ENCODE data around the gene MTUS2.

Gene MTUS2

DNA sequence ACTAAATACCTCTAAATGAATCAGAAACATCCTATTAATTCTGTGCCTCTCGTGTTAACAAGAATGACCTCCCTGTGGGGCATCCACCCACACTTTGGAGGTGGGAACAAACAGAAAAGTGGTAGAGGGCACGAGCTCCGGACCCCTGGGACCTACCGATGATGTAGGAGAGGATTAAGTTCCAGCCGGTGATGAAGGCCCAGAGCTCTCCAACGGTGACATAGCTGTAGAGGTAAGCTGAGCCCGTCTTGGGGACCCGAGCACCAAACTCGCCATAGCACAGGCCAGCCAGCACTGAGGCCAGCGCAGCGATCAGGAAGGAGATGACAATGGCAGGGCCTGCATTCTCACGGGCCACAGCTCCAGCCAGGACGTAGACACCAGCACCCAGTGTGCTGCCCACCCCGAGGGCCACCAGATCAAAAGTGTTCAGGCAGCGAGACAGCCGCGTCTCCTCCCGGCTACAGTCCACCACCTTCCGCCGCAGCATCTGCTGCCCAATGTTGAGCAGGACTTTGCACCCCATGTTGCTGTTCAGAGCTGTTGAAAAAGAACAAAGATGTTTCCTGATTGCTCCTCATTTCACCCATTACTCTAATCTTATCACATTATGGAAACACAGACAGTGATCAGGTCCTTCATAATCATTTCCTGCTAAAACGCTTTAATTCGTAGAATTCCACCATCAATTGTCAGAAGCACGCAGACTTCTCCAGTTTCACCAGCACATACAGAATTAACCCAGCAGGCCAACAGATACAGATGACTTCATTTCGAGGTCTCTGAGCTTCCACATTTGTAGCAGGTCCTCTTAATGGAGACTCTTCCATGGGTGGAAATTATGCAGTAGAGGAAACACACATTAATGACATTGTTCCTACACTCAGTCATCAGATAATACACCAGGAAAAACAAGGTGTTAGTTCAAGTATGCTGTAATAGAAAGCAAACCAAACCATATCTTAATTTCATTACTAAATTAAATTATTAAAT is 715.8 kb downstream of the MTUS2 start:
- no peak overlapping the region; the same call in 1 of the 2 replicates for H3K27ac ChIP-seq
- TF ChIP-seq, protein P1, sequence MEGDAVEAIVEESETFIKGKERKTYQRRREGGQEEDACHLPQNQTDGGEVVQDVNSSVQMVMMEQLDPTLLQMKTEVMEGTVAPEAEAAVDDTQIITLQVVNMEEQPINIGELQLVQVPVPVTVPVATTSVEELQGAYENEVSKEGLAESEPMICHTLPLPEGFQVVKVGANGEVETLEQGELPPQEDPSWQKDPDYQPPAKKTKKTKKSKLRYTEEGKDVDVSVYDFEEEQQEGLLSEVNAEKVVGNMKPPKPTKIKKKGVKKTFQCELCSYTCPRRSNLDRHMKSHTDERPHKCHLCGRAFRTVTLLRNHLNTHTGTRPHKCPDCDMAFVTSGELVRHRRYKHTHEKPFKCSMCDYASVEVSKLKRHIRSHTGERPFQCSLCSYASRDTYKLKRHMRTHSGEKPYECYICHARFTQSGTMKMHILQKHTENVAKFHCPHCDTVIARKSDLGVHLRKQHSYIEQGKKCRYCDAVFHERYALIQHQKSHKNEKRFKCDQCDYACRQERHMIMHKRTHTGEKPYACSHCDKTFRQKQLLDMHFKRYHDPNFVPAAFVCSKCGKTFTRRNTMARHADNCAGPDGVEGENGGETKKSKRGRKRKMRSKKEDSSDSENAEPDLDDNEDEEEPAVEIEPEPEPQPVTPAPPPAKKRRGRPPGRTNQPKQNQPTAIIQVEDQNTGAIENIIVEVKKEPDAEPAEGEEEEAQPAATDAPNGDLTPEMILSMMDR (conservative IDR thresholded peaks at IDR 0.05) = no peak

DNA sequence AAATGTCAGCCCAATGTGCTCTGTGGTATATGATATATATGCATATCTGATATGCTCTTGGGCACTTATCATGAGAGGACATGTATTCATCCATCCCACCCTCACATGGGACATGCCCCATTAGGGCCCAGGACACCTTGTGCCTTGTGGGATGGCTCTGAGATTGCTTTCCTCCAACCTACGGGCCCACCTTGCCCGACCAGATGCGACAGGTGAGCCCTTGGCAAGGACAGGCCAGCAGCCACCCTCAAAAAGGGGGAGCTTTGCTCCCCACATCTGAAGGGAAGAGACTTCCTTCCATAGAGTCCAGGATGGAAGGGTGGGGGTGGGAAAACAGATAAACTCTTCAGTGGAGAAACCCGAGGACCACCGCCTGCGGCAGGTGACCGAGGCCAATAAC is 716.7 kb downstream of the MTUS2 start:
- peak overlapping the region; percentile 67 for H3K27ac ChIP-seq
- TF ChIP-seq, protein P1 (conservative IDR thresholded peaks at IDR 0.05) = no peak

DNA sequence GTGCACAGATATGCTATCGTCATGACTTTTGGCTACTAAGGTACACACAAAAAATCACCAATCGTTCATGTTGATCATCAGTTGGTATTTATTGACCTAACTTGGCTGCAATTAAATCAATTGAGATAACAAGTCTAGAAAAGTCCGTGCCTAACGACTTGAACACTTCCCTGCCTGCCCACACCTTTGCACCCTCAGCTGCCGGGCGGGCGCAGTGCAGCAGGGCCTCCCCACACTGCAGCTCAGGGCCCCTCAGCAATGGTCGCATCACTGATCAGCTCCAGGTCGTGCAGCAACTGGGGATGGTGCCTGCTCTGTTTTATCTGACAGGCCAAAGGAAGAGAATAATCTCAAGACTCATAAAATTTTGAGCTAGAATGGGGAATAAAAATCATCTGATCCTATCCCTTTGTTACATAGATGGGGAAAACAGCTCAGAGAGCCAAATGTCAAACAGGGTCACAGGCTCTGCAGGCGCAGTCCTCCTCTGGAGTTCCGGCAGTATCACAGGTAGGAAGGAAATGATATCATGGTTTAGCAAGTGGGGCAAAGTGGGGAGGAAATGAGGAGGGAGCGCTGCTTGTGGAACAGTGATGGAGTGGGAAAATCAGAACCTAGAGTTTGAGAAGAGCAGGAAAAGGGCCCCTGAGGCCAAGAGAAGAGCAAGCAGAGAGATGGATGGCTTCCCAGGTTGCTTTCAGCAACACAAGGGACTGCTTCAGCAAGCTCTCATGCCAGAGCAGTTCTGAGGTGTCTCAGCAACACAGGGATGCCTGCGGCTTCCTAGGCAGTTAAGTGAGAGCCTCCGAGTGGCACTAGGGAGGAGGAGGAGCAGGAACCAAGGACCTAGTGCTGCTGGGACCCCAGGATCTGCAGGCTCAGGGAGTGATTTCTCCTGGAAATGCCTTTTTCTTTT is 717.9 kb downstream of the MTUS2 start:
- H3K27ac ChIP-seq = peak overlapping the region; percentile 67
- TF ChIP-seq, protein P1 (conservative IDR thresholded peaks at IDR 0.05) = no peak

DNA sequence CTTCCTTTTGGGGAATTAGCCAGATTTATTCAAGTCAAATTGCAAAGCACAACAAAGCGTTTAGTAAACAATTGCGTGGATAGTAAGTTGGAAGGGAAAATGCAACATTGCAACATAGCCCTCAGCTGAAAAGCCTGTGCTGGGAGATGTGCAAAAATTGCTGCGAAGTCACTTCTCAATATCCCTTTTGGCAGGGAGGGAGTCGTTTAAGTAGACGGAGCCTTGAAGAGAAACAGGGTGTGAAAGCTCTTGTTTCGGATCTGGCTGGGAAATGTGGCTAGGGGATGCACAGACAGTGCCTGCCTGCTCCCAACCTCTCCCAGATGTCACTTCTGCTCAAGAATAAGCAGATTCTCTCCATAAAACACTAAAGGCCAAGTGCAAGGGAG is 718.5 kb downstream of the MTUS2 start:
- TF ChIP-seq, protein P1 (conservative IDR thresholded peaks at IDR 0.05) = no peak
- H3K27ac ChIP-seq = peak overlapping the region; percentile 67

DNA sequence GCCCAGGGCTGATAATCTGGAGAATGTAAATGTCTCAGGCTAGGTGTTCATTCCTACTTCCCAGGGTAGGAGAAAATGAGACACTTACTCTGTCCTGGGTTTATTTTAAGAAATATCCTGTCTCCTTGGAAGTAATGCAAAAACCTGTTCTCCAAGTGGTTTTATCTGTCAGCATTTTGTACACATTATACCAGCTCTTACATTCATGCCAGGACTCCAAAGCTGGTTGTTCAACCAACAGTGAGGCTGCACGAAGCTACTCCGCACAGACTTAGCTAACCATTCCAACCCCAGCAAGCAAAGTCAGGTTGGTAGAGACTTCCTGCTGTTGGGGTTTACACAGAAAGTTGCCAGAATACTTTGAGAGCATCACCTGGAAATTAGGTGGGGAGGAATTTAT is 719.7 kb downstream of the MTUS2 start:
- TF ChIP-seq, protein P1 (conservative IDR thresholded peaks at IDR 0.05) = no peak
- H3K27ac ChIP-seq = peak overlapping the region; percentile 67

DNA sequence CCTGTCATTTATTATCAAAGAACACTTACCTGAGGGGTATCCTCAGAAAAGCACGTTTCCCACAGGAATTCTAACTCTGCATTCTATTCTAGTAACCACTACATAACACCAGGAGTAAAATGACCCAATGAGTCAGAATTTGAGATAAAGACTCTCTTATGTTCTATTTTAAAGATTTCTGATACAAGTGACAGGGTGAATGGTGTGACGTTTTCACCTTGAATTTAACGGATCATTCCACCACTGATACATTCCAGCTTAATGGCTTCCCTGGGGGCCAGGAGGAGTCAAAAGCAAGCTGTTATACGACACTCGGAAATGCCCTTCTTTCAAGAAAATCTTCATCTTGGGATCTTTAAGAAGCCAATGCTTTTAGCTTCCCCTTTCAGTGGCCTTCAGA is 720.2 kb downstream of the MTUS2 start:
- peak overlapping the region; percentile 67 for H3K27ac ChIP-seq
- TF ChIP-seq, protein P1 (conservative IDR thresholded peaks at IDR 0.05) = no peak

DNA sequence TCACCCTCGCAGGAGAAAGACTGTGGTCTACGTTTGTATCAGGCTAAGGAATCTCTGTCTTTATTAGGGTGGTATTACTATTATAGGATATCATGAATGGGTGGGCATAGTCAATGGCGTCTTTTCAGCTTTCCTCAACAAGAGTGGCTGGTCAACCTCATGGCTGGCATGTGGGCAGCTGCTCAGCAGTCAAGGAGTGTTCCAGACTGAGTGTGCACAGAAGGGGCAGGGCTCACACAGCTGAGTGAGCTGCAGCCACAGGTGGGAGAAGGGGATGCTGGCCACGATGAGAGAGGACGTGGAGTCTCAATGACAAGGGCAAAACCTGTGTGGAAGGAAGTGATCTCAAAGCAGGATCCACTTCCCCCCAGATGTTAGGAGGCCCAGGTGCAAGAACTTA is 720.7 kb downstream of the MTUS2 start:
- H3K27ac ChIP-seq = peak overlapping the region; percentile 67
- TF ChIP-seq, protein P1 (conservative IDR thresholded peaks at IDR 0.05) = no peak
